GM19328 (cell line): ENCODE measurements around the gene PIP4P1.

Source experiments
- ATAC-seq: cut with Tn5 transposase; IDR thresholded peaks from one replicate; pipeline ENCODE4 v1.9.1; 2021; ENCODE audit warnings: mild to moderate bottlenecking, moderate library complexity; ENCODE audit not compliant: unreplicated experiment

The PIP4P1 gene

GRCh38 chr14:20438664-20439063 lies 22.6 kb downstream of the PIP4P1 start:
- ATAC-seq: no peak

- ATAC-seq: no peak
Measured at GRCh38 chr14:20436363-20436755, 24.9 kb downstream of the PIP4P1 start.

- ATAC-seq: no peak
Measured at GRCh38 chr14:20435582-20436362, 25.5 kb downstream of the PIP4P1 start, which contains the start of gene KLHL33. Gene KLHL33, minus strand, starts transcription at chr14:20436166. Its CDS starts 355 bp downstream, at chr14:20435811.

- no peak for ATAC-seq
Measured at GRCh38 chr14:20434701-20435581, 26.3 kb downstream of the PIP4P1 start.

- ATAC-seq: no peak
Measured at GRCh38 chr14:20429801-20430669, 31.2 kb downstream of the PIP4P1 start.

- ATAC-seq: no peak
Measured at GRCh38 chr14:20428802-20429201, 32.4 kb downstream of the PIP4P1 start.

- peak; percentile 20 for ATAC-seq
Measured at GRCh38 chr14:20428010-20428365, 33.2 kb downstream of the PIP4P1 start.

- ATAC-seq: peak; percentile 60
Measured at GRCh38 chr14:20427231-20428009, 33.8 kb downstream of the PIP4P1 start.

- ATAC-seq: no peak
Measured at GRCh38 chr14:20424851-20425250, 36.4 kb downstream of the PIP4P1 start.

- ATAC-seq: no peak
Measured at GRCh38 chr14:20422886-20423285, 38.3 kb downstream of the PIP4P1 start.

GRCh38 chr14:20421267-20421666 lies 40.0 kb downstream of the PIP4P1 start:
- ATAC-seq: no peak

- no peak for ATAC-seq
Measured at GRCh38 chr14:20419419-20419818, 41.8 kb downstream of the PIP4P1 start.

GRCh38 chr14:20418501-20418909 lies 42.7 kb downstream of the PIP4P1 start:
- ATAC-seq: no peak

GRCh38 chr14:20417250-20418186 lies 43.7 kb downstream of the PIP4P1 start:
- ATAC-seq: no peak

- no peak for ATAC-seq
Measured at GRCh38 chr14:20416223-20416622, 45.0 kb downstream of the PIP4P1 start.

- peak; percentile 40 for ATAC-seq
Measured at GRCh38 chr14:20415782-20416206, 45.4 kb downstream of the PIP4P1 start.

GRCh38 chr14:20413744-20414082 lies 47.5 kb downstream of the PIP4P1 start:
- ATAC-seq: peak; percentile 41

GRCh38 chr14:20412876-20413743 lies 48.1 kb downstream of the PIP4P1 start, which contains the start of gene TEP1:
Gene TEP1, minus strand, starts transcription at chr14:20413501. Its CDS starts 5,062 bp downstream, at chr14:20408439.
- ATAC-seq: peak; percentile 69
